K562 (cell line): ENCODE measurements around the gene ZFR2. TPM values are rescaled to one million over a fixed set of nuclear protein-coding genes. Genes with fewer than 3 reads are reported as not detected.

Experiments used
- BCOR ChIP-seq: fragments of 450-650 bp; IDR thresholded peaks from 2 replicates; pipeline ENCODE4 v1.6.1; 2016
- CAMTA2 ChIP-seq: fragments of 250-450 bp; sonication (Bioruptor Pico); conservative IDR thresholded peaks from 2 replicates; pipeline ENCODE4 v1.5.1; 2022
- E4F1 ChIP-seq: fragments of 250-450 bp; sonication (Bioruptor Pico); IDR thresholded peaks from 2 replicates; pipeline ENCODE4 v1.5.0; 2021; ENCODE audit warnings: mild to moderate bottlenecking, borderline replicate concordance
- ETS2 ChIP-seq: IDR thresholded peaks from 2 replicates; pipeline ENCODE4 v1.6.1; 2016; ENCODE audit warnings: borderline replicate concordance, missing genetic modification characterization, mild to moderate bottlenecking, moderate library complexity, missing compliant biosample characterization; ENCODE audit not compliant: poor library complexity, severe bottlenecking
- FOXJ2 ChIP-seq: fragments of 200-800 bp; sonication (Bioruptor generic); IDR thresholded peaks from 2 replicates; pipeline ENCODE4 v1.6.1; 2016; ENCODE audit warnings: missing genetic modification characterization, missing compliant biosample characterization
- HDAC8 ChIP-seq: fragments of 450-650 bp; IDR thresholded peaks from 2 replicates; pipeline ENCODE4 v1.6.1; 2016; ENCODE audit warnings: mild to moderate bottlenecking, missing genetic modification characterization, moderate library complexity, missing compliant biosample characterization
- ILF3 ChIP-seq: fragments of 450-650 bp; IDR thresholded peaks from 2 replicates; pipeline ENCODE4 v1.6.1; 2018; ENCODE audit warnings: antibody characterized with exemption, mild to moderate bottlenecking, moderate library complexity, borderline replicate concordance
- MBD2 ChIP-seq: sonication (generic); IDR thresholded peaks from 2 replicates; pipeline ENCODE4 v1.6.1; 2016; ENCODE audit warnings: low read depth, borderline replicate concordance
- MTA2 ChIP-seq: fragments of 450-650 bp; IDR thresholded peaks from 2 replicates; pipeline ENCODE4 v1.6.1; 2016; ENCODE audit warnings: low read depth
- PCBP1 ChIP-seq: fragments of 200-400 bp; formaldehyde crosslinking; IDR thresholded peaks from 2 replicates; pipeline ENCODE4 v1.6.1; 2018; ENCODE audit warnings: mild to moderate bottlenecking, low read depth, low read length; ENCODE audit not compliant: poor library complexity, severe bottlenecking
- PHB ChIP-seq: fragments of 250-450 bp; sonication (Bioruptor Pico); IDR thresholded peaks from 2 replicates; pipeline ENCODE4 v1.5.0; 2021
- PHF20 ChIP-seq: fragments of 450-650 bp; IDR thresholded peaks from 2 replicates; pipeline ENCODE4 v1.6.1; 2018; ENCODE audit not compliant: partially characterized antibody
- SMAD4 ChIP-seq: fragments of 250-450 bp; sonication (Bioruptor Pico); conservative IDR thresholded peaks from 2 replicates; pipeline ENCODE4 v1.8.0; 2021; ENCODE audit warnings: inconsistent platforms, mild to moderate bottlenecking, moderate library complexity
- SREBF1 ChIP-seq: fragments of 150-350 bp; IDR thresholded peaks from 2 replicates; pipeline ENCODE4 v1.6.1; 2014; ENCODE audit warnings: antibody characterized with exemption, low read depth, low read length, borderline replicate concordance
- ZEB2 ChIP-seq: fragments of 450-650 bp; IDR thresholded peaks from 2 replicates; pipeline ENCODE4 v1.6.1; 2016
- ZNF23 ChIP-seq: fragments of 250-450 bp; sonication (Bioruptor Pico); IDR thresholded peaks from 2 replicates; pipeline ENCODE4 v1.4.0; 2020; ENCODE audit warnings: mild to moderate bottlenecking
- ZNF253 ChIP-seq: fragments of 250-450 bp; sonication (Bioruptor Pico); conservative IDR thresholded peaks from 2 replicates; pipeline ENCODE4 v1.6.1; 2021; ENCODE audit warnings: mild to moderate bottlenecking
- ZNF274 ChIP-seq: IDR thresholded peaks from 2 replicates; pipeline ENCODE4 v1.6.1; 2011; ENCODE audit warnings: low read depth, mild to moderate bottlenecking, low read length, moderate library complexity, borderline replicate concordance
- polyA plus RNA-seq, 8 experiments: library from polyadenylated mRNA; depleted of rRNA in 4 of 8; stranded (reverse) in 5 of 8; unstranded in 3 of 8; fragments of >200 nt; fragmentation: Nextera tagmentation in 2 of 8; fragmentation: Illumina TruSeq in 1 of 8; extraction: Ambion mirVana in 2 of 8; extraction: Trizol in 1 of 8; gene quantifications; 2 replicates each; pipeline versions ENCODE4 v1.2.1 to v1.2.3, GENCODE V29; 2011 to 2014; ENCODE audit warnings: inconsistent platforms in 1 of 8, missing spikeins in 1 of 8
- total RNA-seq, 7 experiments: library from RNA; depleted of rRNA in 6 of 7; stranded (reverse); fragments of >200 nt in 6 of 7; fragmentation: Illumina TruSeq in 2 of 7; extraction: Trizol in 2 of 7; gene quantifications; 2 replicates each; pipeline versions ENCODE4 v1.2.1 to v1.2.3, GENCODE V29; 2011 to 2021; ENCODE audit warnings: low replicate concordance in 1 of 7
- TF ChIP-seq, protein P1 (sequence below), 2 experiments: fragments of 250-450 bp in 1 of 2; fragments of 450-650 bp in 1 of 2; sonication (Bioruptor Pico) in 1 of 2; IDR thresholded peaks; 2 replicates each; pipeline versions ENCODE4 v1.6.1 to v1.8.0; 2016 to 2021; ENCODE audit warnings: mild to moderate bottlenecking in 2 of 2, moderate library complexity in 2 of 2, missing compliant biosample characterization in 1 of 2, missing genetic modification characterization in 1 of 2
- TF ChIP-seq, protein P2 (sequence below): fragments of 250-450 bp; sonication (Bioruptor Pico); IDR thresholded peaks from 2 replicates; pipeline ENCODE4 v1.4.0; 2020; ENCODE audit warnings: borderline replicate concordance

The ZFR2 gene
- total and polyA plus RNA-seq, 9 of the 15 experiments (the other 6 are each of a cell fraction or from before 2014, with no cell fraction given), result 0.03 to 0.59 (median 0.07) TPM; not detected in 6

GRCh38 chr19:3761382-3762129, 107.3 kb downstream of the ZFR2 start, which contains the start of gene APBA3 (continued):
- TF ChIP-seq, protein P1, sequence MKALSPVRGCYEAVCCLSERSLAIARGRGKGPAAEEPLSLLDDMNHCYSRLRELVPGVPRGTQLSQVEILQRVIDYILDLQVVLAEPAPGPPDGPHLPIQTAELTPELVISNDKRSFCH (CRISPR knock-in tag; IDR thresholded peaks at IDR 0.05), result no peak
- TF ChIP-seq, protein P1 (tag; IDR thresholded peaks at IDR 0.05), result peak; percentile 65; the same call in 1 of the 2 replicates
- TF ChIP-seq, protein P2, sequence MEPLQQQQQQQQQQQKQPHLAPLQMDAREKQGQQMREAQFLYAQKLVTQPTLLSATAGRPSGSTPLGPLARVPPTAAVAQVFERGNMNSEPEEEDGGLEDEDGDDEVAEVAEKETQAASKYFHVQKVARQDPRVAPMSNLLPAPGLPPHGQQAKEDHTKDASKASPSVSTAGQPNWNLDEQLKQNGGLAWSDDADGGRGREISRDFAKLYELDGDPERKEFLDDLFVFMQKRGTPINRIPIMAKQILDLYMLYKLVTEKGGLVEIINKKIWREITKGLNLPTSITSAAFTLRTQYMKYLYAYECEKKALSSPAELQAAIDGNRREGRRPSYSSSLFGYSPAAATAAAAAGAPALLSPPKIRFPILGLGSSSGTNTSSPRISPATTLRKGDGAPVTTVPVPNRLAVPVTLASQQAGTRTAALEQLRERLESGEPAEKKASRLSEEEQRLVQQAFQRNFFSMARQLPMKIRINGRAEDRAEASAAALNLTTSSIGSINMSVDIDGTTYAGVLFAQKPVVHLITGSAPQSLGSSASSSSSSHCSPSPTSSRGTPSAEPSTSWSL (CRISPR knock-in tag), result no peak
- no peak for TF ChIP-seq ETS2 (tag)
- TF ChIP-seq MBD2, result peak; percentile 73
- no peak for TF ChIP-seq HDAC8 (tag)
- TF ChIP-seq ILF3, result no peak
- no peak for TF ChIP-seq MTA2
- TF ChIP-seq PHB (CRISPR knock-in tag), result no peak
- peak; percentile 97 for TF ChIP-seq ZEB2
- TF ChIP-seq E4F1 (CRISPR knock-in tag), result no peak
- peak; percentile 39; the same call in 1 of the 2 replicates for TF ChIP-seq FOXJ2 (tag)
- no peak for TF ChIP-seq CAMTA2
- no peak for TF ChIP-seq ZNF274
- no peak for TF ChIP-seq ZNF253 (CRISPR knock-in tag)
- peak; percentile 81 for TF ChIP-seq BCOR
- peak; percentile 60 for TF ChIP-seq PHF20
- TF ChIP-seq SMAD4, result peak; percentile 49
- TF ChIP-seq ZNF23 (CRISPR knock-in tag), result no peak
- TF ChIP-seq PCBP1, result no peak
- TF ChIP-seq SREBF1, result no peak; the same call in 1 of the 2 replicates
